Measurements from ENCODE around the gene IFNB1.
A peak's percentile ranks its signal among the peaks of the same experiment; 100 is the strongest.

IFNB1 gene

DNA sequence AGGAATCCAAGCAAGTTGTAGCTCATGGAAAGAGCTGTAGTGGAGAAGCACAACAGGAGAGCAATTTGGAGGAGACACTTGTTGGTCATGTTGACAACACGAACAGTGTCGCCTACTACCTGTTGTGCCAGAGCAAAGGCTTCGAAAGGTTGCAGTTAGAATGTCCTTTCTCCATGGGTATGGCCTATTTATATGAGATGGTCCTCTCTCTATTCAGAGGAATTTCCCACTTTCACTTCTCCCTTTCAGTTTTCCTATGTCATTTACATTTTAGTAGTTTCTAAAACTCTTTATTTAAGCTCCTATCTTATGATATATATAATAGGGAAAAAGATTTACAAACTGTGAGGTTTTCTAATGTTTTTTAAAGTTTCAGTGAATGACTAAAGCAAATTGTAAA is at the start of gene IFNB1:
Gene IFNB1 (minus strand): TSS at position 162 of the 400 bp plus-strand sequence. CDS start 73 bp downstream, at position 89.
- DNase-seq (ENCODE audit: low read depth, low spot score), result no peak

DNA sequence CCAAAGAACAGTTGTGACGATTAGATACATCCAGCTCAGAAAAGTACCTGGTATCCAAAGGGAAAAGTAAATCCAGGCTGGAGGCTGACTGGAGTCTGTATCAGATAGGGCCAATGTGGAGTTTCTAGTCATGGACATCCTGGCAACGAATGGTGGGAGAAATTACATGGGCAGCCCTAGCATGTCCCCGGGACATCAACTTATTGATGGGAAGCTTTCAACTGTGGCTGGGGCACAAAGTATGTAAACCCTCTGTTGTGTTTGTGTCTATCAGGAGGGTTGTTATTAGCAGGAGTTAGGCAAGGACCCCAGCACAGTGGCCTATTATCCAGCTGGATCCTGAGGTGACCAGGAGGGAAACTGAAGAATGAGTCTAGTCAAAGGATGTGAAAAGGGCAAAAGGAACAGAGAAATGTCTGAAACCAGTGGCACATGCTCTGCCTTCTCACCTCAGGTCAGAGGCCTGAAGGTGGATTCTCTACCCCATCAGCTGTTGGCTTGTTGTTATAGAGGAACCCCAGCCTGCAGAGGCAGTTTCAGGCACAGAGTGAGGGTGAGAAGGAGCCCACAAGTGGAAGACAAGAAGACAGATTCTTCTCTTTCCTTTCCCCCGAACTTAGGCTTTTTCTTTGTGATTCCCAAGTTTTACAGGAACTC is 44.0 kb upstream of the IFNB1 start:
- no peak for DNase-seq (ENCODE audit: low read depth, low spot score)

- DNase-seq (ENCODE audit: low read depth, low spot score), result no peak
These were observed 43.3 kb upstream of the IFNB1 start for GRCh38 chr9:21121079-21121478.

DNA sequence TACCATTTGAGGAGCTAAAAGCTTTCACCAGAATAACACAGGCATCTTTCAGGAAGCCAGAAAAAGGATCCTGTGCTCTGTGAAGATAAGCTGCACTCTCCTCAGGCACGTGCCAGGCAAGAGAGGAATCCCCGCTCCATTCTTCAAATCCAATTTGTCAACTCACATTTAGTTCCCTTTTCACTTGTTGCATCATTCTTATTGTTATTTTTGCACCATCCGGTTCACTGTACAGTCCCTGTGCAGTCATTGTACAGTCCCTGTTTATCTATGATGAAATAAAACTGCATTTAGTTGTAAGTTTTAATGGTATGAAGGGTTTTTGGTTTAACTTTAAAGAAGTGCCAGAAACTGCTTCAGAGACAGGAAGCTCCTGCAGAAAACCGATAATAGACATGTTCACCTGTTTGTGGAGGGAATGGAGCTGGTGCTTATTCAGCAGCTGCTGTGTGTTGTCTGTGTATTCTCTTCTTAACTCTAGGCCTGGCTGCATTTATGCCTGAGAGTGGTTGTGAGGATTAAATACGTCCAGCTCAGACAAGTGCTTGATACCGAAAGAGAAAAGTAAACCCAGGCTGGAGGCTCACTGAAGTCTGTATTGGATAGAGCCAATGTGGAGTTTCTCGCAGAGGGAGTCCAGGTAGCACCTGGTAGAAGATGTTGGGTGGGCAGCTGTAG is 41.5 kb upstream of the IFNB1 start:
- no peak for DNase-seq (ENCODE audit: low read depth, low spot score)

DNA sequence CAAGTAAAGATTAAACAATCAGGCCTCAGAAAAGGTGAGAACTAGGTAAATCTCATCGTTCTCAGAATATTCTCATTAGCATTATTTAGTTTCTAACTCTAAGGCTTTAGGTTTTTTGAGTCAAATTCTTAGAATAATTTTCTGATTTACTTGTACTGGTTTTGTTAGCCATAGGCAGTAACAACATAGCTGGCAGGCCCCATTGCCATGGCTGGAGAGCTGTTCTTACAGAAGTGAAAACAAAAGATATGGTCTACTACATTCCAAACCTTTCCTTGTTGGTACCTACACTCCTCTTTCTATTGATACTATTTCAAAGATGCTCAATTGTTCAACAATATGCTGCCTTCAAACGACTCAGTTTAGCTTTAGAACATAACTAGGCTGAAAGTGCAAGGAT is 36.6 kb upstream of the IFNB1 start:
- no peak for DNase-seq (ENCODE audit: low read depth, low spot score)

- peak; percentile 40 for DNase-seq (ENCODE audit: low read depth, low spot score)
These were observed 33.2 kb upstream of the IFNB1 start for GRCh38 chr9:21110708-21111576.

- DNase-seq (ENCODE audit: low read depth, low spot score), result no peak
These were observed 27.0 kb upstream of the IFNB1 start for GRCh38 chr9:21104787-21105186.

DNA sequence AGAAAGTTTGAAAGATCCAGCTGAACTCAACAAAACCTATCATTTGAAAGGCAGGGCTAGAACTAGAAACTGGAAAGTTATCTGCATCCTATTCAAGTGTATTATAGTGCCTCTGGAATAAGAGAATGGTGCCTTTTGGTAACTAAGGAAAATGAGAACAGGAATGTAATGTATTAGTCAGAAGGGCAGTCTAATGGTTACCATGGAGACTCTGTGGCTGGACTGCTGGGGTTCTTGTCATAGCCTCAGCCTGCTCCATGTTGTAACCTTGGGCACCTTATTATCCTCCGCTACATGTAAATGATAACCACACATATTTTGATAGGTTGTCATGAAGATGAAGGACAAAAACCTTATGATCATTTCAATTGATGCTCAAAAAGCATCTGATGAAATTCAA is 24.6 kb upstream of the IFNB1 start:
- no peak for DNase-seq (ENCODE audit: low read depth, low spot score)

DNA sequence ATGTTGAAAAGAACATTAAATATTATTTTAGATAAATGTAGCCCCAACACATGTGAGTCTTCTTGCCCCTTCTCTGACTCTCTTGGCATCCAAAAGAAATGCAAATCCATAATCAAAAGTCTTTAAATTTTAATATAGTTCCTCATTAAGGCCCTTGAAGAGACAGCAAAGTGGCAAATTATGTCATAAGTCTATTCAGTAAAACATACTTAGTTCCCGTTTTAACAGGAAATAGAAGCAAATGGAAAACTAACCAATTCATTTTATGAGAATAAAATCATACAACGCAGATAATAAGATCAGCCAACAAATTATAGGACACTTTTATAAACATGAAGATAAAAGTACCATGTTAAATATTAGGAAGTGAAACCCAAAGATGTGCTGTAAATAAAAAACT is 20.1 kb upstream of the IFNB1 start:
- no peak for DNase-seq (ENCODE audit: low read depth, low spot score)

GRCh38 chr9:21096901-21097255 is 19.1 kb upstream of the IFNB1 start:
- DNase-seq (ENCODE audit: low read depth, low spot score), result no peak

GRCh38 chr9:21096172-21096900 is 18.6 kb upstream of the IFNB1 start:
- no peak for DNase-seq (ENCODE audit: low read depth, low spot score)

GRCh38 chr9:21095561-21095960 is 17.8 kb upstream of the IFNB1 start:
- DNase-seq (ENCODE audit: low read depth, low spot score), result no peak

DNA sequence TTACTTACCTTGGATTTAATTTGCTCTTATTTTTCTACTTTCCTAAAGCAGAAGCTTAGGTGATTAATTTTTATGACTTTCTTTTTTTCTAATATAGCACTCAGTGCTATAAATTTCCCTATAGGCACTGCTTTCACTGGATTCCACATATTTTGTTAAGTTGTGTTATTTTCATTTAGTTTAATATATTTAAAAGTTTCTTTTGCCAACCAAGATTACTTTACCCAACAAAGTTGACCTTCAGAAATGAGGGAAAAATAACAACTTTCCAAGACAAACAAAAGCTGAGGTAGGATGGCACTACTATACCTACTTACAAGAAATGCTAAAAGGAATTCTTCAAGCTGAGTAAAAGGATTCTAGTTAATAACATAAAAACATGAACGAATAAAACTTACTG is 8.8 kb upstream of the IFNB1 start:
- no peak for DNase-seq (ENCODE audit: low read depth, low spot score)

DNA sequence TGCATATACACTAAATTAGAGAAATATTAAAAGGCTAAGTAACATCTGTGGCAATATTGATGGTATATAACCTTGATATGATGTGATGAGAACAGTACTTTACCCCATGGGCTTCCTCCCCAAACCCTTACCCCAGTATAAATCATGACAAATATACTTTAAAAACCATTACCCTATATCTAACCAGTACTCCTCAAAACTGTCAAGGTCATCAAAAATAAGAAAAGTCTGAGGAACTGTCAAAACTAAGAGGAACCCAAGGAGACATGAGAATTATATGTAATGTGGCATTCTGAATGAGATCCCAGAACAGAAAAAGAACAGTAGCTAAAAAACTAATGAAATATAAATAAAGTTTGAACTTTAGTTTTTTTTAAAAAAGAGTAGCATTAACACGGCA is 7.3 kb upstream of the IFNB1 start:
- DNase-seq (ENCODE audit: low read depth, low spot score), result no peak

DNA sequence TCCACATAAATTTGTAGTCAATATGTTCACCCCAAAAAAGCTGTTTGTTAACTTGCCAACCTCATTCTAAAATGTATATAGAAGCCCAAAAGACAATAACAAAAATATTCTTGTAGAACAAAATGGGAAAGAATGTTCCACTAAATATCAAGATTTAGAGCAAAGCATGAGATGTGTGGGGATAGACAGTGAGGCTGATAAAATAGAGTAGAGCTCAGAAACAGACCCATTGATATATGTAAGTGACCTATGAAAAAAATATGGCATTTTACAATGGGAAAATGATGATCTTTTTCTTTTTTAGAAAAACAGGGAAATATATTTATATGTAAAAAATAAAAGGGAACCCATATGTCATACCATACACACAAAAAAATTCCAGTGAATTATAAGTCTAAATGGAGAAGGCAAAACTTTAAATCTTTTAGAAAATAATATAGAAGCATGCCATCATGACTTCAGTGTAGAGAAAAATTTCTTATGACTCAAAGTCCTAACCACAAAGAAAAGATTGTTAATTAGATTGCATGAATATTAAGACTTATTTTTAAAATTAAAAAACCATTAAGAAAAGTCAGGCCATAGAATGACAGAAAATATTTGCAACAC is 6.6 kb upstream of the IFNB1 start:
- DNase-seq (ENCODE audit: low read depth, low spot score), result no peak

DNA sequence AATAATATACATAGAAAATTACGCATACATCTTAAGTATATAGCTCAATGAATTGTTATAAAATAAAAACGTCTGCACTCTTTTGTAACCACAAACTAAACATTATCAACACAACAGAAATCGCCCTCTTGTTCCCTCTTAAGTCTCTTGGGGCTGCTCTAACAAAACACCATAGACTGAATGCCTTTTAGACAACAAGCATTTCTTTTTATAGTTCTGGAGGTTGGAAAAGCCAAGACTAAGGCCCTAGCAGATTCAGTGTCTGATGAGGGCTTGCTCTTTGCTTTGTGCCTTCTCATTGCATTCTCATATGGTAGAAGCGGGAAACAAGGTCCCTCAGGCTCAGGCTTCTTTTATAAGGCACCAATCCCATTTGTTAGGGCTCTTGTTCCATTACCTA is 4.9 kb upstream of the IFNB1 start:
- DNase-seq (ENCODE audit: low read depth, low spot score), result no peak

GRCh38 chr9:21081999-21082398 is 4.3 kb upstream of the IFNB1 start:
- no peak for DNase-seq (ENCODE audit: low read depth, low spot score)

- DNase-seq (ENCODE audit: low read depth, low spot score), result no peak
These were observed 3.7 kb upstream of the IFNB1 start for GRCh38 chr9:21081451-21081850.

- no peak for DNase-seq (ENCODE audit: low read depth, low spot score)
These were observed 3.1 kb upstream of the IFNB1 start for GRCh38 chr9:21080793-21081192.

DNA sequence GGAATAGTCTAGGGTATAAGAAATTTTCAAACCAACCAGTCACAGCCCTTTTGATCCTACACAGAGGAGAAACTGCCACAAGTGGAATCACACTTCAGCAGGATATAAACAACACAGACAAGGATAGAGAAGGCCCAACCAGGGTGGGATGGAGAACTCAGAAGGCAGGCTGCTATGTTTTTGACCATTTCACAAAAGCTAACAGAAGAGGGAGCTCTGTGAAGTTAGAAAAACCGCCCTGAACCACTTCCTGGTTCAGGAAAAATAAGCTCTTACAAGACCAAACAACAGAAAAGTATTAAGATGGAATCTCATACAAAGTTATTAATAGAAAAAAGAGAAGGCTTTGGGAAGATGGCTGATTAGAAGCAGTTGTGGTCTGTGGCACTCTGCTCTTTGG is 960 bp upstream of the IFNB1 start:
- no peak for DNase-seq (ENCODE audit: low read depth, low spot score)

GRCh38 chr9:21075484-21075883 is 2.3 kb downstream of the IFNB1 start:
- no peak for DNase-seq (ENCODE audit: low read depth, low spot score)

- DNase-seq (ENCODE audit: low read depth, low spot score), result no peak
These were observed 6.8 kb downstream of the IFNB1 start for GRCh38 chr9:21070906-21071305.
